ENCODE data around the gene UPP1.

Gene UPP1

DNA sequence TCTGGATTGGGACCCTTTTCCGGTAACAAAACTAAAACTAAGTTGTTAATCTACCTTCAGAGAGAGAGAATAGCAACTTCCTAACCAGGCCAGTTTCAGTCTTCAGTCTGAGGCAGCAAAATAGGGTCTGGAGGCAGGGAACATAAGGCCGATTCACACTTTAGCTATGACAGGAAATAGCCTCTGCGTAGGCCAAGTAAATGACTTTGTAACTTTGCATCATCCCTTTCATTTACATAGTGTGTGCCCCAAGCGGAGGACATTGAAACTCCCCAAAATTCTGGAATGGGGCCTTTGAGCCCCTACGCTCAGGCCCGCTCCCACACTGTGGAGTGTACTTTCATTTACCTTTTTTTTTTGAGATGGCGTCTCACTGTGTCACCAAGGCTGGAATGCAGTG is 1.7 kb upstream of the UPP1 start:
- DNase-seq = peak; percentile 48

DNA sequence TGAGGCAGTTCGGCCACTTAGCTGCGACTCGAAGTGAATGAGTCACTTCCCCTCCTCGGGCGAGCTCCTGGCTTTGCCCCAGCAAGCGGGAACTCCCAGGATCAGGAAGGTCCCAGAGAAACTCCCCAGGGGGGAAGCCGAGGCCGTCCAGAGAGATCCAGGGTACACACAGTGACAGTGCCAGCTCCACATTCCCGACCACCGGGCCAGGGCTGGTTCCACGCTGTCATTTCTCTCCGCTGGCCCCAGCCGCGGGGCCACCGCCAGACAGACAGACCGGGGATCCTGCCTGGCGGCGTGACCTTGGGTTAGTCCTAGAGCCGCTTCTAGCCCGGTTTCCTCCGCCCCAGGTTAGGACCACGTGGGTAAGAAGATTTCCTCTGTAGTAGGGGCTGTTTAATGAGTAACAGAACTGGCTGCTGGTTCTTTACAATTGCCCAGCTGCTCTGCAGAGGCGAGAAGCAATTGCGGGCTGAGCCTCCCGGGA is 463 bp upstream of the UPP1 start:
- DNase-seq = no peak

DNA sequence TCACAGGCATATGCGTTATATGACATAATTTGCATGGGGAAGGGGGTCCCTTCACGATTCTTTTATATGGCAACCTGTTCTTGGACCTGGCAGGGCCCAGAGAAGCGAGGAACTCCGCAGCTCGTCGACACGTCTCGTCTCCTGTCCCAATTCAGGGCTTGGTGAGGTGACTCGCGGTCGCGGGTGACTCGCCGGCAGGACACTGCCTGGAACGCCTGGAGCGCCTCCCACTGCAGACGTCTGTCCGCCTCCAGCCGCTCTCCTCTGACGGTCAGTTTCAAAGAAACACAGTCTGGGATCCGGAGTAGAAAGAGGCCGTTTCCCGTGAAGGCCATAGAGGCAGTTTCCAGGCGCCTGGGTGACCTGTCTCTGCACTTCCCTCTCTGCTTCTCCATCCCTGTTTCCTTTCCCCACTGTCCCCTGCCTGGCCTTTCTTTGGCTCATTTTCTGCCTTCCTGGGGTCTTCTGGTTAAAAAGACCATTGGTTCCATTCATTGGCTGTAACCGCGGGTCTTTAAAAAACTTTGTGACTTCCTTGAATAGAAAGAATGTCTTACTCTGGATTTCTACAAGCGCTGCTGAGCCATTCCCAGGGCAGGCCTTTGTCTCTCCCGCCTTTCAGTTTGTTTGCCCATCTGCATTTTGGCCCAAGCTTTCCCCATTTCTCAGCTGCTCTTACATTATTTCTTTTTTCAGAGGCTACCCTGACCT is 1.2 kb downstream of the UPP1 start:
- DNase-seq = no peak

DNA sequence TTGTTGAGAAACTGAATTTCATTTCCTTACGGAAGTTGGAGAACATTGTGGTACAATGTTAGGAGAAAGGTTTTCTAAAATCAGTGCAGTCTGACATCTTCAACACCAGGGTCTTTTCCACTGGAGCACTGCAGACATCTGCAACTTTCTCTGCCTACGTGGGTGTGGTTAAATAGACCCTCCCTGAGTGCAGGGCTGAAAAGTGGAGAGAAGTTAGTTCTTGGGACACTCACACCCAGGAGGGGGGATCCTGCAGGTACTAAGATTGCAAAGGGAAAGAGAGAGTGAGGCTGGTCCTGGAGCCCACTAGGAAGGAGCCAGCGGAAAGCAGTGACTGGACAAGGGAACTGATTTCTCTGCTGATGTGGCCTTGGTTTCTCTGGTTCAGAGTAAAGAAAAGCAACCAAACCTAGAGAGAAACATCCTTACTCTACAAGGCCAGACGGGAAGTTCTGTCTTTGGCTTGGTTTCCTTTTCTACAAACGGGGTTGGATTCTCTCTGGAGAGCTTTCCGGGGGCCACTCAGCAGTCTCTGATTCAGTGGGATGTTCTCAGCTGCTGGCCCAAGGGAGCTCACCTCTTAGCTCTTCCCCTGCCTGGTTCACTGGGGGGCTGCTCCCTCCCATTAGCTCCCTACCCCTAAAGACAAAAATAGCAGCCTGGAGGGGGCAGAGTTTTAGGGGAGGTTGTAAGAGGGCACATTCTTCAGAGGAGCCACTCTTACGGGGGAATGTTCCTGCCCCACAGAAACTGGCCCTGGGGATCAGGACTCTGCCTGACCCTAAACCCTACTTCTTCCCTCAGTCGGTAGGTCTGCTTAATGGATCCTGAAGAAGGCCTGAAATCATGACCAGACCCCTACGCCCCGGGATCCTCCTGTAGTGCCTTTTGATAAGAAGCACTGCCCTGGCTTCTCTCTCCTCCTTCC is 2.7 kb downstream of the UPP1 start:
- no peak for DNase-seq

DNA sequence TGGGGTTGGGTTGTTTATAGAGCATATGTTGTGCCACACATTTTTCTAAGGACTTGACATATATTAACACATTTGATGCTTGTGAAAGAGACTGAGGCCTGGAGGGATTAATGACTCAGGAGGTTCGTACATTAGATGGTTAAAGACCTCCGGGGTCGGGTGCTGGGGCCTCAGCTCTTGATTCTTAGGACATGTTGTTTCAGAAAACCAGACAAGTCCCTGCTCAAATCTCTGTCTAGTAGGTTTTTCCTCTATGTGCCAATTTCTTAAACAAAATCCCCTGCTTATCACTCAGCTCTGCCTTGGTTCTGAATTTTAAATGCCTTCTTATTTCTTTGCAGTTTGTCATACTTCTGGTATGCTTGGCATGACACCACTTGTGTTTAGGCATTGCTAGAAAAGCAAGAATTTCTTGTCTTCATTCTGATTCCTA is 5.8 kb downstream of the UPP1 start:
- DNase-seq = no peak

DNA sequence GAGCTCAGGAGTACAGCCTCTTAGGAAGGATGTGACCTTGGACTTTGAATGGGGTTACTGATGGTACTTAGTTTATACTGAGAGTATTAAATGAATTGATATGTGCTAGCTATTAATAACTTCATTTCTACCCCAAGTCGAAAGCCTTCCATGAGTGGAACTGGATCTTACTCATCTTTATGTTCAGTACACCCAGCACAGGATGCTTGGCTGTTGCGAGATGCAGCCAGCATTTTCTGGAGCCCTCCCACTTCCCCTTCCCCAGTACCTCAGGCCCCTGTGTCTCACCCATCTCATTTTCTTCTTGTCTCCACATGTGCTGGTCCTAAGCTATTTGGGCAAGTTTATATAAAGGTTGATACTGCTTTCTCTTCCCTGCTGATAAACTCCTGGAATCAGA is 7.2 kb downstream of the UPP1 start:
- DNase-seq = no peak

DNA sequence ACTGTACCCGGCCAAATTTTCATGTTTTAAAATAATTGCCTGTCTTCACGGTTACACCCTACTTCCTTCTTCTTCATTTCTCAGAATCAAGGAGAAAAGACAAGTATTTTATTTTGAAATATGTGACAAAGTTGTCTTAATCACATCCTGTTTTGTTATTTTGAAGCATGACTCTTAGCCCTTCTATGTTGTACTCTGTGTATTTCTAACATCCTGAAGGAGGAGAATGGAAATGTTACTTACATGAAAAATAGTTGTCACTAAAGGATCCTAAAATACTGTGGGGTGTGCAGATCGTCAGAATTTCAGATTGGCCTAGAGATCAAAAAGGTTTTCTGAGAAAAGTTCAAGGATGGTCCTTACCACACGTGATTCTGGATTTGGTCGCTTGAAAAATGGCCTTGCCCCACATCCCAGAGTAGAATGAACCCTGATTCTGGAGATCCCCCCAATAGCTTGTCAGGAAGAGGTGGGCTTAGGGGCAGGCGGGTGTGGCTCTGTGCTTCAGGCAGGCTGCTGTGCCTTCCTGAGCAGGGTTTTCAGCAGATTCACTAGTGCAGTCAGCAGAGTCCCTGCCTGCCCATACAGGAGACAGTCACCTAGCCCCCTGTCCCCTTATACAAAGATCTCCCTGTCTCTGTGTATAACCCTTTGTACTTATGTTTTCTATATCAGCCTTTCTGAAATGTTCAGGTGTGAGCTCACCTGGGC is 8.6 kb downstream of the UPP1 start:
- peak; percentile 30 for DNase-seq

DNA sequence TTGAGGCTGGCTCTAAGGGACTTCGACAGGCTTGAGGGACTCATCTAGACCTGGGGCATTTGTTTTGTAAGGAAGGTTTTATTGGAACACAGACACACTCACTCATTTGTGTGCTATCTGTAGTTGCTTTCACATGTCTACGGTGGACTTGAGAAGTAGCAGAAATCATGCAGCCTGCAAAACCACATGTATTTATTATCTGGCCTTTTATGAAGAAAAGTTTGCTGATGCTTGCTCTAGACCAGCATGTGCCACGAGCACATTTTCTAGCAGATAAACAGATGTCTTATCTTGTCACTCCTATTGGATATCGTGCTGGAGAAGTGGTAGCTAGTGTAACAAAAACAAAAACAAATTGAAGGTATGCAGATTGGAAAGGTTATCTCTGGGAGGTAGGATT is 9.8 kb downstream of the UPP1 start:
- no peak for DNase-seq

DNA sequence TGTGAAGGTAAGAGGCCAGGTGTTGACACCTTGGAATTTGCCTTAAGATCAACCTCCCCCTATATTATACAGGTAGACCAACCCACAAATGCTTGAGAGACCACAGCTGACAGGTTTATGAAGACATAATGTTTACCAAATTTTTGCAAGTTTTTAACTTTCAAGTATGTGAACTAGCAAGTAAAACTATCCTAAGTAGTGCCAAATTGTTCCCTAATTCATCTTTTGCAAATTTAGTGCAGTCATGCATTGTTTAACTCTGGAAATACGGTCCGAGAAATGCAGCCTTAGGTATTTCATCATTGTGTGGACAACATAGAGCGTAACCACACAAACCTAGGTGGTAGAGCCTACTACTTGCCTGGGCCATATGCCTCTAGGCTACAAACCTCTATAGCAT is 10.7 kb downstream of the UPP1 start:
- DNase-seq = no peak

DNA sequence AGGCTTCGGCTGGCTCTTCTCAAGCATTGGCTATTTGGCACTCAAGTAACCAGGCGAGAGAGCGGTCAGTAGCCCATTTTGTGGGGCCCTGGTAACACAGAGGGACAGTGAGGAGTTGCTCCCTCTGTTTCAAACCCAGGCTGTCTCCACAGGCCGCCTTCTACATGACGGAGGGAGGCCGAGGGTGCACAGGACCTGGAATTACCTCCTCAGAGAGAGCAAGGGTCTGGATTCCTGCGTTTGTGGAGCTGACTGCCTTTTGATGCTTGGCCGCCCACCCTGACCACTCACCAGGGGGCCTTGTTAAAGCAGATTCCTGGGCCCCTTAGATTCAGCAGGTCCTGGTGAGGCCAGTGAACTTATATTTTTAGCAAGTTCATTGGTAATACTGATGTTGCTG is 12.3 kb downstream of the UPP1 start:
- no peak for DNase-seq

DNA sequence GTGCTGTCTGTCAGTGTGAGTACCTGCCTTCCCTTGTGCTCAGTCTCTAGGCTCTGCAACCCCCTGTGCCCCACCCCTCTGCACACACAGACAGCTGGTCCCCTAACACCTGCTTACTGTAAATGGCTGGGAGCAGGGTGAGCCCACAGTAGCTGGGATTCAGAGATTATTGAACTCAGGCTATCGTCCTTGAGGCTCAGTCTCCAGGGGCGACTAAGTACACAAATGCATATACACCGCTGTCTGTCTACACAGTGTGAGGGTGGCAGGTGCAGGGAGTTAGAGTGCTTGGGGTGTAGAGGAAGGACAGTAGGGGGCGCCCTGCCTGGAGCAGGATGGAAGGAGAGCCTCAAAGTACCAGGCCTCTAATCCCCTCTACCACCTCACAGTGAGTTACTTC is 12.9 kb downstream of the UPP1 start:
- no peak for DNase-seq

DNA sequence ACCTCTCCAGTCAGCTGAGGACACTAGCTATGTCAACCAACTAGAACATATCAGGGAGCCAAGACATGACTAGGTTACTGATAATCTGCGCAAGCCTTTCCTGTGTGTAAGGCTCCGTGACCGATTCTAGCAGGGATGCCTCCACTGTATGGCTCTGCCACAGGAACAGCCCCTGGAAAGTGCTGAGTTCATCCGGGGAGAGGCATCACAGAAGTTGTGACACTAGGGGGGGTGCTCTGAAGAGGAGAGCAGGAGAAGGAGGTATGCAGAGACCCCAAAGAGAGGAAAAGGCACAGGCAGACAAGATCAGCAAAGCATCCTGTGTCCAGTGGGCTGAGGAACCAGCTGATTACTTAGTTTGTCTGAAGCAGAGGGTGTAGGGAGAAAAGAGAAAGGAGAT is 13.5 kb downstream of the UPP1 start:
- no peak for DNase-seq

DNA sequence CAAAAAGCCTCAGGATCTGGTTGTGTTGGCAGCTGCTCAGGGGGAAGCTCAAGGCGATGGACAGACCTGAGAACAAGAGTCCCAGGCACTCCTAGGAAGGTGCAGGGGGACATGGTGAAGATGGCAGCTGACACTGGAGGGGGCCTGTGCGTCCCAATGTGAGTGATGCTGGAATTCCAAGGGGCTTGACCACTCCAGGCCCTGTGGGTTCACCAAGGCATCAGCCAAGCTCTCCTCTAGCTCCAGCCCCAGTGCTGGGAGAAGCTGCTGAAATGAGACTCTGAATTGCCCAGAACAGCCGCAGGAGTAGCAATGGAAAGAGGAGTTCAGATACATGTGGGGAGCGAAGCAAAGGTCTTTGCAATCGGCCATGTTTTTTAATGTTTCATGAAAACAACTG is 16.0 kb downstream of the UPP1 start:
- DNase-seq = no peak

DNA sequence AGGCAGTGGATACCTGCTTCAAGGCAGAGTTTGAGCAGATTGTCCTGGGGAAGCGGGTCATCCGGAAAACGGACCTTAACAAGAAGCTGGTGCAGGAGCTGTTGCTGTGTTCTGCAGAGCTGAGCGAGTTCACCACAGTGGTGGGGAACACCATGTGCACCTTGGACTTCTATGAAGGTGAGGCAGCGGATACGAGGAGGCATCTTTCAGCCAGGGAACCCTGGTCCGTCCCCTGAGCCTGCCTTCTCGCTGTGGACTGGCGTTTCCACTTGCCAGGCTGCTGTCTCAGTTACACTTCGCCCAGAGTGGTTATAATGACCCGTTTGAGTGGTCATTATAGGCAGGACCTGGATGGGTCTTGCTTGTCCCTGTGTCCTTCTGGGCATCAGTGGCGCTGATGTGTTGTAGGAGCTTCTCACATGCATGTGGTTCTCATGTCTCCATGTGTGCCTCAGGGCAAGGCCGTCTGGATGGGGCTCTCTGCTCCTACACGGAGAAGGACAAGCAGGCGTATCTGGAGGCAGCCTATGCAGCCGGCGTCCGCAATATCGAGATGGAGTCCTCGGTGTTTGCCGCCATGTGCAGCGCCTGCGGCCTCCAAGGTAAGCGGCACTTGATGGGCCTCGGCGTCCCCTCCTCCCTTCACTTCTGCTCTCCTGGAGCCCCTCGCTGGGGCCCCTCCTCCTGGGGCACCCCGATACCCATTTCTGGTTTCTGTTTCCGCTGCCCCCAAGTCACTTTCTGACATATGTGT is 18.0 kb downstream of the UPP1 start:
- no peak for DNase-seq

DNA sequence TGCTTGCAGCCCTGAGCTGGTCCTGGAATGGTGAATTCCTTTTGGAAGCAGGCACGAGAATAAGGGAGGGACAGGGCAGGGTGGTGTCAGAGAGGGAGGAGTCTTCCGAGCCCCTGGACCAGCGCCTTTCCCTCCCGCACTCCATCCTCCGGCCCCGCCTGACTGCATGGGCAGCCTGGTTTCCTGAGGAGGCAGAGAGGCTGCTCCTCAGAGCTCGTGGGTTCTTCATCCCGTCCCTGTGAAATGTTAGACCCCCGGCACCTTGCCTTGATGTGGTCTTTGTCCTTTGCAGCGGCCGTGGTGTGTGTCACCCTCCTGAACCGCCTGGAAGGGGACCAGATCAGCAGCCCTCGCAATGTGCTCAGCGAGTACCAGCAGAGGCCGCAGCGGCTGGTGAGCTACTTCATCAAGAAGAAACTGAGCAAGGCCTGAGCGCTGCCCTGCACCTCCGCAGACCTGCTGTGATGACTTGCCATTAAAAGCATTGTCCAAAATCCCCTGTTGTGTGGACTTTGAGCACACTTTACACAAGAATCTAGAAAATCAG is 18.9 kb downstream of the UPP1 start:
- no peak for DNase-seq

DNA sequence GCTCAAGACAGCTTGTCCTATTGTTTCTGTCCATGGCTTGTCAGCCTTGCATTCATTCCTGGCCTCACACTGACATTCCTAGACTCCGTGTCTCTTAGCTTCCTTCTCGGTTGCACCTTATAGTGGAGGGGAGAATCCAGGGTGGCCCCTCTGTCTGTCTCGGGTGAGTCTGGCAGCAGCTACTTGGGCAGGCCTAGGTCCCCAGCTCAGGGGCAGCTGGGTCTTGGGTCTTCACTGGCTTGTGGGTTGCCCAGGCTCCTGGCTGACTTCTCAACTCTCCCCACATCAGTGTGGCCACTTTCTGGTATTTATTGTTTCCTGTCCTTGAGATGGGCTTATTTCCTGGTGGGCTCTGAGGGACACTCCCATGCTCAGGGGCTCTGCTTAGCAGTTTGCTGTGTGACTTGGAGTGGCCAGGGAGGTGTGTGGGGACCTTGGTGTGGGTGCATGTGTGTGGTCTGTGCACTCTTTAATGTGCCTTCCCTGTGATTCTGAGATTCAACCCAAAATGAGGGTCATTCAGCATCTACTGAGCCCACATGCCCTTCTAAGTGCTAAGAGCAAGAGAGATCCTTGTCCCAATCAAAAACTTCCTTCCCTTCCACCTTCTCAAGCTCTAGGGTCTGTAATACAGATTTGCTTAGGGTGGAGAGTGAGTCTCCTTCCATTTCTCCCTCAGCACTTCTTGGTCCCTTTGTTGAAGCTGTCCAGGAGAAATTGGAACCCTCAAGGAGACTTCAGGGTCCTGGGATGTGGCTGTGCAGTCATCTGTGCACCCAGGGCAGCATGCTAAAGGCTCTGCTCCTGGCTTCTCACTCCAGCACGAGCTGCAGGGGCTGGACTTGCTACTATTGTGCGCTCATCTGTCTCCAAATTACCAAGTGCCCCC is 20.1 kb downstream of the UPP1 start:
- no peak for DNase-seq

DNA sequence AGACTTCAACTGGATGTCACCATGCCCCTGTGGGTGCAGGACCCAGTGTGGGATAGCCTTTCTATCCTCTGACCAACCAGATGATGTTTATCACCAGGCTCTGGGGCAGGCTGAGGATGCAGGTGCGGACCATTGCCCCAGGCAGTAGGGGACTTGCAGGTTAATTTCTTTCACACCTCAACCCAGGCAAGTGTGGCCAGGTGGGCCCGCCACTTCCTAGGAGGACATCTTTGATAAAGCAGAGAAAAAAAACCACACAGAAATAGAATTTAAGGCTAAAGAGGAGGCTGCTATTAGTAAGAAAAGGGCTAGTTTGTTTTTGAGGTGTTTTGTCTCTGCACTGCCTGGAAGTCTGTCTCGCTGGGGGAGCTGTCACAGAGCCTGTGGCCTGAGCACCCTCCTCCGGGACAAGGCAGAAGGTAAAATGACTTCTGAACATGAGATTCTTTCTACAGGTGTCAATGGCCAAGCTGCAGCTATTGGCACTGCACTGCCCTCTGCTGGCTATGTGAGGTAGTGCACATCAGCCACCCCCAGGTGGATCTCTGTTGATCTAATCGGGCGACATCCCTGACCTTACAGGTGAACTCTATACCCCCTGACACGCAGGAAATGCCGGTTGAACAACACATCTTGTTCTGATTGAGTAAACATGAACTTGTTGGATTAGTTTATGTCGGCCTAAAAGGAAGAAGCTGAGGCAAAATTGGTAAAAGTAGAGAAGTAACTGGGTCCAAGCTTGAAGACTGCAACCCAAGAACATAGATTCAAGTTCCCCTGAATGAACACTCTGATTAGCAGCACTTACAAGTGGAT is 21.0 kb downstream of the UPP1 start:
- DNase-seq = peak; percentile 88

DNA sequence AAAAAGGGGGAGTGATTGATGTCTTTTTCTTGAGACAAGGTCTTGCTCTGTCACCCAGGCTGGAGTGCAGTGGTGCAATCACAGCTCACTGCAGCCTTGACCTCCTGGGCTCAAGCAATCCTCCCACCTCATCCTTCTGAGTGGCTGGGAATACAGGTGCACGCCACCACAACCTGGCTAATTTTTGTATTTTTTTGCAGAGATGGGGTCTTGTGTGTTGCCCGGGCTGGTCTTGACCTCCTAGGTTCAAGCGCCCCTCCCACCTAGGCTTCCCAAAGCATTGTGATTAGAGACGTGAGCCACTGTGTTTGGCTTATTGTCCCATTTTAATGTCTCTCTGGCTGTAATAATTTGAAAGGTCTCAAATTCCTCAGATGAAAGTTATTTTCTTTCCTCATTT is 21.8 kb downstream of the UPP1 start:
- no peak for DNase-seq

DNA sequence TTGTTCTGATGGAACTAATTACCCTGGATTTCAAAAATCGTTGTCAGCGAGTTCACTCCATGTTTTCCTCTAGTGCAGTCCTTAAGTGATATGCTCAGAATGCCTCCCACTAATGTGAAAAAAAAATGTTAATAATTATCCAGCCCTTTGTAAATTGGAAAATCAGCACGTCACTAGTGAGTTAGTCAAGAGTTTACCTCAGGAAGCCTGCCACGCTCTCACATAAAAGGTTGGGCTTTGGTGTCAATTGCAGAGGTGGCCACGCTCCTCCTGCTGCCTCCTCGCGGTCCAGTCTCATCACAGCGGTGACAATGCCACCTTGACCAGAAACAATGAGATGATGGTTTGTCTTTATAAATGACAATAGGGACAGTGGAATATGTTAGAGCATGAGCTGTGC is 22.5 kb downstream of the UPP1 start:
- no peak for DNase-seq

DNA sequence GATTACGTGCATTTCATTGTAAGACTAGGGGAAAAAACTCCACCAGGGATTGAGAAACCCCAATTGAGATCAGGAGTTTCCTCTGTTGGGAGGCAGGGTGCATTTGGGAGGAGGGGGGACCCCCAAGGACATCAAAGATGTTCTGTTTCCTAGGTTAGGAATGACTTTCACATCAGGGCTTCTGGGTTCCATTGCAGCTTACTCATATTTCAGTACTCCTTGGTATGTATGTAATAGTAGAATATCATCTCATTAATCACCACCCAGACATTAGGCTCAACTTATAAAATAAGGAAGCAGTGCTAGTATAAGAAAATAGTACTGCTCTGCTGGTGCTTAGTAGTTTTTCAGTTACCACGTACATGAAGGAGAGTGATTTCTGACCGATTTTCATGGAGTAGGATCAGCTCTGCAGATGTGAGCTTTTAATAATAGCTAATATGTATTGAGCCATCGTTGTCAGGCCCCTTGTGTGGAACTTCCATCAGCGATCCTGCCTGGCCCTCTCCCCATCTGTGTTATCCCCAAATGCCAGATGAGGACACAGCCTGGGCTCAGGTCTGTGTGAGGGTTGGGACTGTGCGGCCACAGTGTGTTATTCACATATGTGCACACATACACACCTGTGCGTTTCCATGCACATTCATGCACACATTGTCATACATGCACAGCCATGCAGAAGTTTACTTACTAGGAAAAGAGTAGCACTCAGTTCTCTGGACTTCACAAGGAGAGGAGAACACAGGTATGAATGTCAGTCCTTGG is 23.5 kb downstream of the UPP1 start:
- DNase-seq = no peak
